Adipocyte (in vitro differentiated cells): ENCODE measurements around the gene PDS5B.
A peak's percentile ranks its signal among the peaks of the same experiment; 100 is the strongest.

ENCODE experiments used
- DNase-seq: peaks from one replicate; pipeline ENCODE4 v3.0.0-alpha.2; 2015; ENCODE audit warnings: low read depth
- H3K27me3 ChIP-seq: replicated peaks from 2 replicates; pipeline ENCODE4 v1.7.0; 2013; ENCODE audit warnings: mild to moderate bottlenecking, low read length, moderate library complexity; ENCODE audit not compliant: control insufficient read depth, insufficient read depth
- H3K36me3 ChIP-seq: 2 replicates; pipeline ENCODE4 v1.7.0; 2013; ENCODE audit warnings: low read length, mild to moderate bottlenecking, moderate library complexity; ENCODE audit not compliant: control insufficient read depth, insufficient read depth, severe bottlenecking
- H3K4me1 ChIP-seq: 2 replicates; pipeline ENCODE4 v1.7.0; 2013; ENCODE audit warnings: mild to moderate bottlenecking, low read length, moderate library complexity; ENCODE audit not compliant: control insufficient read depth, insufficient read depth
- H3K4me3 ChIP-seq: 2 replicates; pipeline ENCODE4 v1.7.0; 2013; ENCODE audit warnings: mild to moderate bottlenecking, low read length, moderate library complexity
- H3K9ac ChIP-seq: 2 replicates; pipeline ENCODE4 v1.7.0; 2013; ENCODE audit warnings: mild to moderate bottlenecking, low read length, moderate library complexity
- H3K9me3 ChIP-seq: 2 replicates; pipeline ENCODE4 v1.7.0; 2013; ENCODE audit warnings: mild to moderate bottlenecking, low read length, moderate library complexity; ENCODE audit not compliant: control insufficient read depth

Gene PDS5B

GRCh38 chr13:32659736-32660135 is 73.5 kb downstream of the PDS5B start:
- peaks cover 15% of the 10 kb centered on the region for H3K9me3 ChIP-seq
- no peaks in the 10 kb centered on the region for H3K4me1 ChIP-seq
- DNase-seq = peak; percentile 45
- H3K9ac ChIP-seq = no peak overlapping the region
- H3K27me3 ChIP-seq = no peaks in the 10 kb centered on the region
- H3K36me3 ChIP-seq = no peaks in the 10 kb centered on the region
- H3K4me3 ChIP-seq = no peak overlapping the region

GRCh38 chr13:32660227-32660626 is 74.0 kb downstream of the PDS5B start:
- H3K27me3 ChIP-seq = no peaks in the 10 kb centered on the region
- H3K9me3 ChIP-seq = peaks cover 15% of the 10 kb centered on the region
- no peaks in the 10 kb centered on the region for H3K36me3 ChIP-seq
- DNase-seq = no peak
- no peak overlapping the region for H3K4me3 ChIP-seq
- no peaks in the 10 kb centered on the region for H3K4me1 ChIP-seq
- H3K9ac ChIP-seq = no peak overlapping the region

GRCh38 chr13:32661685-32662084 is 75.4 kb downstream of the PDS5B start:
- H3K27me3 ChIP-seq = no peaks in the 10 kb centered on the region
- no peak overlapping the region for H3K4me3 ChIP-seq
- H3K4me1 ChIP-seq = no peaks in the 10 kb centered on the region
- no peak overlapping the region for H3K9ac ChIP-seq
- peaks cover 8% of the 10 kb centered on the region for H3K9me3 ChIP-seq
- no peaks in the 10 kb centered on the region for H3K36me3 ChIP-seq
- no peak for DNase-seq

GRCh38 chr13:32663660-32664059 is 77.4 kb downstream of the PDS5B start:
- no peaks in the 10 kb centered on the region for H3K27me3 ChIP-seq
- no peak overlapping the region for H3K4me3 ChIP-seq
- DNase-seq = no peak
- no peaks in the 10 kb centered on the region for H3K4me1 ChIP-seq
- no peaks in the 10 kb centered on the region for H3K9me3 ChIP-seq
- no peak overlapping the region for H3K9ac ChIP-seq
- H3K36me3 ChIP-seq = no peaks in the 10 kb centered on the region

GRCh38 chr13:32666990-32667571 is 80.8 kb downstream of the PDS5B start:
- Histone ChIP-seq H3K4me1 (no peaks in the 10 kb centered on the region), H3K27me3 (no peaks in the 10 kb centered on the region), H3K4me3 (no peak overlapping the region), H3K9me3 (no peaks in the 10 kb centered on the region), H3K9ac (no peak overlapping the region), H3K36me3 (no peaks in the 10 kb centered on the region)
- DNase-seq = no peak

GRCh38 chr13:32669030-32669646 is 82.9 kb downstream of the PDS5B start:
- peaks cover 10% of the 10 kb centered on the region for H3K36me3 ChIP-seq
- H3K9ac ChIP-seq = no peak overlapping the region
- DNase-seq = peak; percentile 81
- no peaks in the 10 kb centered on the region for H3K9me3 ChIP-seq
- no peak overlapping the region for H3K4me3 ChIP-seq
- no peaks in the 10 kb centered on the region for H3K4me1 ChIP-seq
- no peaks in the 10 kb centered on the region for H3K27me3 ChIP-seq

- Histone ChIP-seq H3K4me3 (no peak overlapping the region), H3K4me1 (no peaks in the 10 kb centered on the region), H3K9ac (no peak overlapping the region), H3K36me3 (peaks cover 27% of the 10 kb centered on the region), H3K27me3 (no peaks in the 10 kb centered on the region), H3K9me3 (peaks cover 4% of the 10 kb centered on the region)
- no peak for DNase-seq
Observed at GRCh38 chr13:32674503-32674902, 88.3 kb downstream of the PDS5B start.

GRCh38 chr13:32676242-32676641 is 90.0 kb downstream of the PDS5B start:
- Histone ChIP-seq H3K36me3 (peaks cover 40% of the 10 kb centered on the region), H3K9me3 (peaks cover 4% of the 10 kb centered on the region), H3K4me3 (no peak overlapping the region), H3K9ac (no peak overlapping the region), H3K27me3 (no peaks in the 10 kb centered on the region), H3K4me1 (no peaks in the 10 kb centered on the region)
- peak; percentile 38 for DNase-seq

GRCh38 chr13:32682130-32682529 is 95.9 kb downstream of the PDS5B start:
- H3K9ac ChIP-seq = no peak overlapping the region

GRCh38 chr13:32682740-32683139 is 96.5 kb downstream of the PDS5B start:
- H3K9me3 ChIP-seq = no peaks in the 10 kb centered on the region
- H3K4me1 ChIP-seq = no peaks in the 10 kb centered on the region
- H3K27me3 ChIP-seq = no peaks in the 10 kb centered on the region
- H3K9ac ChIP-seq = no peak overlapping the region
- no peak overlapping the region for H3K4me3 ChIP-seq
- peaks cover 27% of the 10 kb centered on the region for H3K36me3 ChIP-seq
- DNase-seq = no peak

More at GRCh38 chr13:32682130-32682529, 95.9 kb downstream of the PDS5B start:
- Histone ChIP-seq H3K27me3 (no peaks in the 10 kb centered on the region), H3K4me1 (no peaks in the 10 kb centered on the region), H3K36me3 (peaks cover 27% of the 10 kb centered on the region), H3K4me3 (no peak overlapping the region), H3K9me3 (no peaks in the 10 kb centered on the region)
- DNase-seq = no peak

- Histone ChIP-seq H3K36me3 (peaks cover 7% of the 10 kb centered on the region), H3K9ac (no peak overlapping the region), H3K27me3 (no peaks in the 10 kb centered on the region), H3K4me1 (no peaks in the 10 kb centered on the region), H3K4me3 (no peak overlapping the region), H3K9me3 (no peaks in the 10 kb centered on the region)
- DNase-seq = no peak
Observed at GRCh38 chr13:32687275-32687674, 101.0 kb downstream of the PDS5B start.
